Measurements from ENCODE around the gene SERPINB6. TPM values are rescaled to one million over a fixed set of nuclear protein-coding genes. Genes with fewer than 3 reads are reported as not detected.
A peak's percentile ranks its signal among the peaks of the same experiment; 100 is the strongest.

Gene SERPINB6
- total and polyA plus RNA-seq, 2 of the 4 experiments (the other 2 are of a cell fraction), result 37.1 to 91.1 TPM

- no peak for TF ChIP-seq CHD1 (IDR thresholded peaks at IDR 0.05; ENCODE audit: low read depth, low read length)
- no peak for TF ChIP-seq MAZ (IDR thresholded peaks at IDR 0.05; ENCODE audit: borderline replicate concordance, low read depth, low read length)
- TF ChIP-seq RCOR1 (IDR thresholded peaks at IDR 0.05; ENCODE audit: insufficient replicate concordance, low read length), result no peak
- no peak for TF ChIP-seq MAFK (IDR thresholded peaks at IDR 0.05; ENCODE audit: low read depth, low read length)
- TF ChIP-seq FOS (IDR thresholded peaks at IDR 0.05; ENCODE audit: low read depth, low read length), result no peak
Measured at GRCh38 chr6:2951728-2952127, 19.6 kb downstream of the SERPINB6 start (continued).

- Histone ChIP-seq H2BK15ac (ENCODE audit: low read depth, low read length) (no peak overlapping the region), H4K91ac (ENCODE audit: insufficient read depth, low read depth, low read length) (no peak overlapping the region), H3K9ac (ENCODE audit: low read depth, low read length) (no peak overlapping the region), H3K56ac (ENCODE audit: extremely low read depth, insufficient read depth, low read length) (no peak overlapping the region), H3K23ac (ENCODE audit: low read depth, low read length) (no peak overlapping the region), H2BK20ac (ENCODE audit: low read depth, low read length) (no peak overlapping the region), H2BK5ac (ENCODE audit: low read depth, low read length, poor library complexity, severe bottlenecking) (no peak overlapping the region), H3K14ac (replicated peaks; ENCODE audit: low read depth, low read length) (no peak overlapping the region), H3K4me2 (ENCODE audit: low read depth, low read length) (no peak overlapping the region), H2AK5ac (ENCODE audit: low read depth, low read length) (no peak overlapping the region), H2AFZ (replicated peaks; ENCODE audit: low read length, poor library complexity) (no peak overlapping the region), H3K36me3 (ENCODE audit: control insufficient read depth, insufficient read depth, low read length) (peaks cover 37% of the 10 kb centered on the region), H3K4me3 (ENCODE audit: insufficient read depth, low read depth, low read length) (no peak overlapping the region), H4K20me1 (ENCODE audit: insufficient read depth, low read length) (no peaks in the 10 kb centered on the region), H4K5ac (ENCODE audit: low read depth, low read length) (no peak overlapping the region), H3K27me3 (ENCODE audit: control insufficient read depth, insufficient read depth, low read length) (no peaks in the 10 kb centered on the region), H4K8ac (ENCODE audit: low read depth in 2 of 2, low read length in 2 of 2) (no peak overlapping the region), H3K27ac (ENCODE audit: insufficient read depth, low read length) (no peak overlapping the region), H3K79me1 (ENCODE audit: low read depth in 1 of 2, low read length in 2 of 2) (peaks cover 16 to 44% of the 10 kb centered on the region in 2 experiments; a peak in 3 of 4 replicates), H3K9me1 (ENCODE audit: insufficient read depth, low read length) (peaks cover 6% of the 10 kb centered on the region; the same call in 1 of the 2 replicates), H3K4ac (ENCODE audit: low read depth, low read length) (no peak overlapping the region), H3K9me3 (ENCODE audit: control insufficient read depth, insufficient read depth, low read length) (no peaks in the 10 kb centered on the region), H2BK120ac (ENCODE audit: low read depth, low read length) (no peak overlapping the region), H3K18ac (ENCODE audit: low read depth, low read length) (no peak overlapping the region), H3K4me1 (ENCODE audit: control insufficient read depth, insufficient read depth, low read length) (peaks cover 2% of the 10 kb centered on the region; the same call in 1 of the 2 replicates), H2AK9ac (replicated peaks; ENCODE audit: low read depth, low read length, poor library complexity) (peak overlapping the region; percentile 55)
- DNase-seq (no peak), ATAC-seq (ENCODE audit: low read depth) (no peak)
- BruUV-seq (replicated peaks), result no TSS peak
- dilution Hi-C loops (cut with HindIII; ENCODE audit: low sequenced_read_pairs, unreplicated experiment), result no loop called here
- CTCF ChIA-PET, result interaction anchor here (0.7 to 1.2 kb wide), 2 partner anchors 38 to 101 kb away, joined by 4 to 6 read pairs; no protein-coding TSS in a partner anchor
- WGBS, 2 experiments (ENCODE audit: extremely low coverage in 2 of 2, insufficient read length in 1 of 2), result no CpG with 5 or more reads among the region's 12 CpGs
- intact Hi-C loops (cut with micrococcal nuclease), result no loop called here
- in situ Hi-C loops (cut with MboI; ENCODE audit: low sequenced_read_pairs), result no loop called here
- TF ChIP-seq MAZ (IDR thresholded peaks at IDR 0.05; ENCODE audit: borderline replicate concordance, low read depth, low read length), result no peak
- TF ChIP-seq MAFK (IDR thresholded peaks at IDR 0.05; ENCODE audit: low read depth, low read length), result no peak
- POLR2A ChIA-PET (ENCODE audit: unreplicated experiment), result no interaction called here
Measured at GRCh38 chr6:2950713-2951112, 20.7 kb downstream of the SERPINB6 start.
